HG03097 (cell line): ENCODE measurements around the gene PROZ.

ENCODE experiments used
- ATAC-seq: cut with Tn5 transposase; IDR thresholded peaks from one replicate; pipeline ENCODE4 v1.9.1; 2021; ENCODE audit not compliant: unreplicated experiment, low FRiP score

The PROZ gene

DNA sequence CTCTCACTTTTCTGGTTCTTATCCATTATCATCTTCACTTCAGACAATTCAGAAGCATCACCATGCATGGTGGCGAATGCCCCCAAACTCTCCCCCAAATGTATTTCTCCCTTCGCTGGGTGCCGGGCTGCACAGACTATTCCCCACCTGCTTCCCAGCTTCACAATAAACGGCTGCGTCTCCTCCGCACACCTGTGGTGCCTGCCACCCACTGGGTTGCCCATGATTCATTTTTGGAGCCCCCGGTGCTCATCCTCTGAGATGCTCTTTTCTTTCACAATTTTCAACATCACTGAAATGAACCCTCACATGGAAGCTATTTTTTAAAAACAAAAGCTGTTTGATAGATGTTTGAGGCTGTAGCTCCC lies 38.6 kb upstream of the PROZ start:
- ATAC-seq: no peak

DNA sequence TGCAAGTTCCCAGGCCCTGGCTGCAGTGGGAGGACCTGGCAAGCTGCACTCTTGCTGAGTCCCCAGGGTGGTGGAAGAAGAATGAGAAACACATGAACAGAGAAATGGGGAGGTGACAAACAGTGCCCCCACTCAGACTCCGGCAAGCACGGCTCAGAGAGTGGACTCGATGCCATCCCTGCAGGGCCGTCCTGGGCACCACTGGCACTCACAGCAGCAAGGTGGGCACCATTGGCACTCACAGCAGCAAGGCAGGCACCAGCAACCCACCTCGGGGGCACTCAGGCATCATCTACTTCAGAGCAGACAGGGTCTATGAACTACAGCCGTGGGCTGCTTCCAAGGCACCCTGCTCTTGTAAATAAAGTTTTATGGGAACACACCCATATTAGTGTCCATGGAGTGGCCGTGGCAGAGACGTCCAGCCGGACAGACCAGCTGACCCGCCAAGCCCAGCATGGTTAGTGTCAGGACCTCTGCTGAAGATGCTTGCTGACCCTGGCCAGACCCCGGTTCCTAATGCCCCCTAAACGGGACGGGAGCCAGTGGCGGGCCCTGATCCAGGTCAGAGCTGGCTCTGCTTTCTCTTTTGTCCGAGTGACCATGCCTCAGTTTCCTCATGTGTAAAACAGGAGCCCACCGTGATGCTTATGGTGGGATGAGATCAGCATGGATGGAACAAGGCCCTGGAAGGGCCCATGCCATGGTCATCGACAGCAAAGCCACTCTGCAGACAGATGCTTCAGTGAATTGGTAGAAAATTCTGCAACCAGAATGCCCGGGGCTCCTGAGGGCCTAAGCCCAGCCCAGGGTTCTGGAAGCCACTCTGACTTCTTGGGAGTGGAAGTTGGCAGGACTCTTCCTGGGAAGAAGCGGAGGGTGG lies 37.9 kb upstream of the PROZ start:
- ATAC-seq: no peak

DNA sequence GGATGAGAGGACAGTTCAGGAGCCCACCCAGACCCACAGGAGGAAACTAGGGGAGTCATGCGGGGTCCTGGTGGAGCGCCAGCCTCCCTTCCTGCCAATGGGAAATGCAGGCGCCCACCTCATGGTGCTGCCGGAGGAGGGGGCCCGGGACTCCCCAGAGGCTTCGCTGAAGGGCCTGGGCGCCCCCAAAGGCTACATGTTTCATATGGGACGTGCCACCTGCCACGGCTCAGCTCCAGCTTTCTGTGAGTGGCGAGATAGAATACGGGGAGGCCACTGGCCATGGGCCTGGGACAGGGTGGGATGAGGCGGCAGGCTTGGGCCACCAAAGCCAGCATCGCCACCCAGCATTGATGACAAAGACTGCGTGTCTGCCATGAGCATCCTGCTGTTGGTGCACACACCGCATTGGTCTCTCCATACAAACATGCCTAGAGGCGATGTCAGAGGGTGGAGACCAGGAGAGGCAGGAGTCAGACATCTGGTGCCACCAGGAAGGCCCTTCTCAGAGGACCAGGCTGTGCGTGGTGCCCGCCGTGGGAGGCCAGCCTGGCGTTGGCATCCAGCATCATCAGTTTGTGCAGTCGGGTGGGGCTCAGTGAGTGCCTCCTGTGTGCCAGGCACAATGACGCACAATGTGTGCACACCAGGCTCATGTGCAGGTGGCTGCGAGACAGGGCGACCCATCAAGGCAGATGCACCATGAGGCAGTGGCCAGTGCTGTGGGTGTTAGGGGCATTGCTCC lies 37.1 kb upstream of the PROZ start:
- no peak for ATAC-seq

DNA sequence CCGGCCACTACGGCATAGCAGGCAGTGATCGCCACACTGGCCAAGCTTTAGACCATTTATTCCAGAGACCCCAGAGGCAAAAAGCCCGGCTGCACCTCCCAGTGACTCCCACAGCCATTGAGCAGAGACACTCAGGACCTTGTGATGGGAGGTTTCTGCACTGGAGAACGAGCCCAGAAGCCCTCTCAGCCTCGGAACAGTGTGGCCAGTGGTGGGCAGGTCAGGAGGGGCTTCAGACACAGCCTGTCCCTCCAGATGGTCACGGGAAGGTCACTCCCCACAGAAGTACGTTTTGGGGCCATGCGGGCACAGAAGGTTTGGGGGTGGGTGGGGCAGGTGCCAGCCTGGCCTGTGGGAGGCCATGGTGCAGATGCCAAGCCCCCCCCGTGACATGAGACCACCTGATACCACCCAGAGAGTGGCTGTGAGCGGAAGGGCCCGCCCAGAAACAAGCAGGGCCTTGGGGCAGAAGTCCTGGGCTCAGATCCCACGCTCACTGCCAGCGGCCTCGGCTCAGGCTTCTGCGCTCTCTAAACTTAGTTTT lies 36.4 kb upstream of the PROZ start:
- no peak for ATAC-seq

DNA sequence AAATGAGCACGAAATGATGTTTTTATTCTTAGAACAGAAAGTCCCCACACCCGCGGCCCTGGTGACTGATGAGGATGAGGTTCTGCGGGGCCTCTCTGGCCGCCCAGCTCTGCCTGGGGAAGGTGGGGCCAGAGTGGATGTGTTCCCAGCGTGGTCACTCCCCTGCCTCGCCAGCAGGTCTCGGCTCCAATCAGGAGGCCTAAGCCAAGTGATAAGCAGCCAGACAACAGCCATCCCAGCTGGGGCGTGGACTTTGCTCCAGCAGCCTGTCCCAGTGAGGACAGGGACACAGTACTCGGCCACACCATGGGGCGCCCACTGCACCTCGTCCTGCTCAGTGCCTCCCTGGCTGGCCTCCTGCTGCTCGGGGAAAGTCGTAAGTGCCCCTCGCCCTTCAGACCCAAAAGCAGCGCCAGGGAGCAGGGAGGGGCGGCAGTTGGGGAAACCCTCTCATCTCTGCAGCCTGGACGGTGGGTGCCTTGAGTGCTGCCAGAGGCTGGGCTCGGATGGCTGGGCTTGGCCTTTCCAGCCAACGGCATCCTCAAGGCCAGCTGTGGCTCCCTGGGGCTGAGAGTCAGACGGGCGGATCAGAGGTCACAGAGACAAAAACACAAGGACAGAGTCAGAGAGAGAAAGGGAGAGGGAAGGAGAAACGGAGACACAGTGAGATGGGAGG lies 35.8 kb upstream of the PROZ start, which contains the start of gene F10:
TSS of gene F10 (plus strand) at position 250 of the 676 bp plus-strand sequence. CDS start at position 307, 57 bp downstream.
- ATAC-seq: no peak

DNA sequence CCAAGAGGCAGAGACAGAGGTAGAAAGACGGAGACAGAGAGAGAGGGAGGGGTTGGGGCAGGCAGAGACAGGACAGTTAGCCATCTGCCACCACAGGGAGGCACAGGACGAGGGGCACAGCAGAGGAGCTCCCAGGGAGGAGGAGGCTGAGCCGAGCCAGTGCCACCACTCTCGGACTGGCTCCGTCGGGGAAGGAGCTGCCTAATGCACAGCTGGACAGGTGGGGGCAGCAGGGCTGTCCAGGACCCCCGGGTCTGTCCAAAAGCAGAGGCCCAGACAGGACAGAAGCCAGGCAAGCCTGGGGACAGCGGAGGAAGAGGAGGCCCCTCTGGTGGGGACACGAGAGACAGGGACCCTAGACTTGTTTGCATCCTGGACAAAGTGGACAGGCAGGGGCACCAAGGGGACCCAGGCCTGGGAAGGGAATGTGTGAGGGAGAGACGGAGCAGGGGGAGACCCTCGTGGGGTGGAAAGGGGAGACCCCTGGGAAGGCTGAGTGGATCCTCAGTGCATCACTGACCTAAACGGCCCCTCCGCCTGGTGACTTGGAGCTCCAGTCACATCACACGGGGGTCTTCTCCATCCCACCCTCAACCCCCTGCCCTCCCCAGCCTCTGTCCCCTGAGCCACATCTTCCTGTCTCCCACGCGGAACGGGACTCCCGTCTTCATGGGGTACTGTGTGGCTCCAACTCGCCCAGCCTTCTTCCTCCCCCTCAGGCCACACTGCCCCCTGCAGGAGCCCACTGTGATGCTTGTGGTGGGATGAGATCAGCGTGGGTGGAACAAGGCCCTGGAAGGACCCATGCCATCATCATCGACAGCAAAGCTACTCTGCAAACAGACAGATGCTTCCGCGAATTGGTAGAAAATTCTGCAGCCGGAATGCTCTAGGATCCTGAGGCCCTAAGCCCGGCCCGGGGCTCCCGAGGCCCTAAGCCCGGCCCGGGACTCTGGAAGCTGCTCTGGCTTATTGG lies 34.9 kb upstream of the PROZ start:
- no peak for ATAC-seq

DNA sequence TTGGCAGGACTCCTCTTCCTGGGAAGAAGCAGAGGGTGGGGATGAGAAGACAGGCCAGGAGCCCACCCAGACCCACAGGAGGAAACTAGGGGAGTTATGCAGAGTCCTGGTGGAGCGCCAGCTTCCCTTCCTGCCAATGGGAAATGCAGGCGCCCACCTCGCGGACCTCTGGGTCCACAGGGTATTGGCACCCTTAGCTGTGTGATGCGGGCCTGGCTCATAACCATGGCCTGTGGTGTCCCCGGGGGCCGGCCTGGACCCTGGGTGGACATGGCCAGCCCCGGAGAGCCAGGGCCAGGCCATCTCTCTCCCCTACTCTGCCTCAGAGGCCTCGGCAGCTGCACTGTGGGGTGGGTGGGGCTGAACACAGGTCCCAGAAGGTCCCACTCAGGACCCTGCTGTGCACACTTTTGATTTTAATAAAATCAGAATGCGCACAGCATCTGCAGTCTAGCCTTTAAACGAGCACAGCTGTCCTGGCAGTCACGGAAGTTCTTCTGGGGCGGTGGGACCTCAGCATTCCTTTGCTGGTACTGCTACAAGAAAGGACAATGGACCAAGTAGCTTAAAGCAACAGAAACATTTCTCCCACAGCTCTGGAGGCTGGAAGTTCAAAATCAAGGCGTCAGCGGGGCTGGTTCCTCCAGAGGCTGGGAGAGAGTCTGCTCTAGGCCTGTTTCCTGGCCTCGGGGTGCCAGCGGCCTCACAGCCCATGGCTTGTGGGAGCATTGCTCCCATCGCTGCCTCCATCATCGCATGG lies 34.1 kb upstream of the PROZ start:
- no peak for ATAC-seq

DNA sequence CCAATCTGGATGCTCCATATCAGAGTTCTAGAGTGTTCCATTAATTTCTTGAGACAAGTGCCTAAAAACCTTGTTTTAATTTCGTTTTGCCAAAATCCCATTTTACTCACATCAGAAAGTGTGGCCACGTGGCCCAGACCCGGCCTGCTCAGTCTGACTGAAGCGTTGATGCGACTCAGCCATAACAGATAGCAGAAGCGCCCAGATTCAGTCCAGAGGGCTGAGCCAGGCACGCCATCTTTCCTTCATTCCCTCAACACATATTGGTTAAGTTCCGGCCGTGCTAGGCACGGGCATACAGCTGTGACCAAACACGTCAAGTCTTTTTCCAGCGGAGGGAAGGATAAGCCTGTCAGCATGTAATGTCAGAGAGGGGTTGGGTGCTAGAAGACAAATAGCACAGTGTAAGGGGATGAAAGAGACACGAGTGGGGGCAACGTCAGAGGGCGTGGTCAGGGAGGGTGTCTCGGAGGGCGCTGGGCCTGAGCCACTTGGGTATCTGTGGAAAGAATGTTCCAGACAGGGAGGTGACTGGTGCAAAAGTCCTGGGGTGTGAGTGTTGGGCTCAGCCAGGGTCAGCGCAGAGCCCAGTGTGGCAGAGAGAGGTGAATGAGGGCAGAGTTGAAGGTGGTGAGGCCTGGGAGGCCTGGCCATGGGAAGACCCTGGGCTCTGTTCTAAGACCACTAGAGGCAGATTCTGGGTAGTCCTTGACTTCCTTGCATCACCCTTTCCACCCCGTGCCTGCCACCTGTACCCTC lies 32.8 kb upstream of the PROZ start:
- no peak for ATAC-seq

DNA sequence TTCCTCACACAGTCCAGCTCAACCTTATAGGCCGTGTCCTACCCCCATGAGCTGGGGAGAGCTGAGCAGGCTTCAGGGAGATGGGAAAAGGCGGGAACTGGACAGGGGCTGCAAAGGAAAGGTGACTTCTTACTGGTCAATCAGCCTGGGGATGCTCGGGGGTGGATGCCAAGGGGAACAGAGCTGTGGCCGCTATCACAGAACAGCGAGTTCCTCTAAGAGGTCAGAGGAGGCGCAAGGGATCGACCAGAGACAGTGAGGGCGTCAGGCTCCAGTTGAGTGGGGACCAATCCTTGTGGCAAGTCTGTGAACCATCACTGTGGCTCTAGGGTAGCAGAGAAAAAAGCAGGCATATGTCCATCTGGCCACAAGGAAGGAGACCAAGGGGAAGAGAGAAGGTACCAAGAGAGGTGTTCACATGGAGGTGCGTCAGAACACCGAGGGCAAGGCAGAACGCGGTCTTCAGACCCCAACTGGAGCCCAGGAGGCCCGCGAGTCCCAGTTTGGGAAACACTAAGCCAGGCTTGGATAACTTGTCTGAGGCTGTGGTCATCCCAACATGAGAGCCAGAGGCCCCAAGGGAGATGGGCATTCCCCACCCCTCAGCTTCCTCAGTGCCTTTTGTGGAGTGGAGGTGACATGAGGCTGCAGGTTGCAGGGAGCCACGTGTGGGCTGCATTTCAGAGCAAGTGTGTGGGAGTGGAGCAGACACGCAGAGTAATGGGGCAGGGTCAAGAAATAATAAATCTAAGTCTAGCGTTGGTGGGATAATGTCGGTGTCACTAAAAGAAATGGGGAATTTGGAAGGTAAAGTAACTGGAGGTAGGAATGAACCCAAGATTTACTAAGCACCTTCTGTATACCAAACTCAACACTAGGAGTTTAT lies 31.9 kb upstream of the PROZ start:
- ATAC-seq: no peak

DNA sequence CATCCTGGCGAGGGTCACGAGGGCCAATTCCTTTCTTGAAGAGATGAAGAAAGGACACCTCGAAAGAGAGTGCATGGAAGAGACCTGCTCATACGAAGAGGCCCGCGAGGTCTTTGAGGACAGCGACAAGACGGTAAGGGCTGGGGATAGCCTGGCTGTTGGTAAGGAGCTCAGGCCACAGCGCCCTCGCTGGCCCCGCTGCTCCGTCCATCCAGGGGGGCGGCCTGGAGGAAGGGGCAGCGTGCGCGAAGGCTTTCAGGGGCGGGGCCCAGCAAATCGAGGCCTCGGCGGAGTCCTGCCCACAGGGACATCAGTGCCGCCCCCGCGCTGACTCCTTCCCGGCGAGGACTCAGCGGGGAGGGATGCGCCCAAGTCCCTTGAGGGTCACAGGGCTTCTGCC lies 29.0 kb upstream of the PROZ start:
- no peak for ATAC-seq

DNA sequence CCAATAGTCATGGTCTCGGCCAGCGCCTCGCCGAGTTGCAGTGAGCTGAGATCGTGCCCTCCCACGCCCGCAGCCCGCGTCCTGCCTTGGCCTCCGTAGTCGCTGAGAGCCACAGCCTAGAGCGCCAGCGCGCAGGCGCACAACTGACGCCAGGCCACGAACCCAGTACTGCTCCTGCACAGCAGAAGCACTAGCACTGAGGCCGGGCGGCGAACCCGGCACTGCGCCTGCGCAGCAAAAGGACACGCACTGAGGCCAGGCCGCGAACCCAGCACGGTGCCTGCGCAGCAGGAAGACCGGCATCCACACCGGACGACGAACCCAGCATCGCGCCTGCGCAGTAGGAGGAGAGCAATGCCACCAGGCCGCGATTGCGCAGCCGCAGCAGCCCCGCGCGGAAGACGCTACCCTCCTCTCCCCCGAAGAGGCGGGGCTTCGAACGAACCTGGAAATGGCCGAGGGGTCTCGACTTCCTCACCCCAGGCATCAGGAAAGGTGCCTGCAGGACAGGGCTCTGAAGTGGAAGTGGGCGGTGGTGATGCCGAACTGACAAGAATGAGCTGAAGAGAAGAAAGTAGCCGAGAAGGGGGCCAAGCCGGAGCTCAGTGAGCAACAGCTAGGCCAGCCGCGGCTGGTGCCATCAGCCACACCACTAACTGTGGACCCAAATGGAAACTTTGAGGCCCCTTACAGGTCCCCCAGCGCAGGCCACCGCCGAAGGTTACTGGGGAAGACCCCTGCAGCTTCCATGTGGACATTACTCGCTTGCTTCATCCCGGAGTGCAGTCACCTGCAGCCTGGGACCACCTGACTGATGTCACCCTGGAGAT lies 28.3 kb upstream of the PROZ start:
- ATAC-seq: no peak

DNA sequence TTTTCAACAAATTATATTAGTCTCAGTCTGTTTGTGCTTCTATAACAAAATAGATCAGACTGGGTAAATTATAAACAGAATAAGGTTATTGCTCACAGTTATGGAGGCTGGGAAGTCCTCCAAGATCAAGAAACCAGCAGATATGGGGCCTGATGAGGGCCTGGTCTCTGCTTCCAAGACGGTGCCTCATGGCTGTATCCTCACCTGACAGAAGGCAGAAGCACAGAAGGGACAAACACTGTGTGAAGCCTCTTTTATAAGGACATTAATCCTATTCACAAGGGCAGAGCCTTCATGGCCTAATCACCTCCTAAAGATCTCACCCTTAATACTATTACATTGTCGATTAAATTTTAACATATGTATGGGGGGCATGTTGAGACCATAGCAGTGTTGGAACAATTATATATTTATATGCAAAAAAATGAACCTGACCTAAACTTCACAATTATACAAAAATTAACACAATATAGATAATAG lies 23.1 kb upstream of the PROZ start:
- ATAC-seq: no peak

DNA sequence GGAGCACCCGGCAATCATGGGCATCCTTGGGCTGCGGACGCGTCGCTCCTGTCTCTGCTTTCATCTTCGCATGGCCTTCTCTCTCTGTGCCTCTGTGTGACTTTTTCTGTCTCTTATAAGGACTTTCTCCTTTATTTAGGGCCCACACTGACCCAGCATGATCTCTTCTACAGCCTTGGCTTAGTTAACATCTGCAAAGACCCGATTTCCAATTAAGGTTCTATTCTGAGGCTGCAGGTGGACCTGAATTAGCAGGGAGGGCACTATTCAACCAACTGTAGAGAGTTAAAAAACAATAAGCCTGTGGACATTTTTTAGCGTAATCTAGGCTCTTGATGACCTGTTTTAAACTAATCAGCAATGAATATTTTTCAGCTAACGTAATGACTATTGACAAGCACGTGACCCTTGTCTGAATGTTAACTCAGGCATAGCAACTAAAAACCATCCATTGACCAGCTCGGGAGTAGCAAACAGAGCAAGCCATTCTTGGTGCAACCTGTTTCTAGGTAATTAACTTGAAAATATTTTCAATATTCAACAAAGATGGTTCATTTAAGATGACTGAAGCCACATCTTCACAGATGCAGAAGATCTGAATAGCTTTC lies 20.7 kb upstream of the PROZ start:
- no peak for ATAC-seq

DNA sequence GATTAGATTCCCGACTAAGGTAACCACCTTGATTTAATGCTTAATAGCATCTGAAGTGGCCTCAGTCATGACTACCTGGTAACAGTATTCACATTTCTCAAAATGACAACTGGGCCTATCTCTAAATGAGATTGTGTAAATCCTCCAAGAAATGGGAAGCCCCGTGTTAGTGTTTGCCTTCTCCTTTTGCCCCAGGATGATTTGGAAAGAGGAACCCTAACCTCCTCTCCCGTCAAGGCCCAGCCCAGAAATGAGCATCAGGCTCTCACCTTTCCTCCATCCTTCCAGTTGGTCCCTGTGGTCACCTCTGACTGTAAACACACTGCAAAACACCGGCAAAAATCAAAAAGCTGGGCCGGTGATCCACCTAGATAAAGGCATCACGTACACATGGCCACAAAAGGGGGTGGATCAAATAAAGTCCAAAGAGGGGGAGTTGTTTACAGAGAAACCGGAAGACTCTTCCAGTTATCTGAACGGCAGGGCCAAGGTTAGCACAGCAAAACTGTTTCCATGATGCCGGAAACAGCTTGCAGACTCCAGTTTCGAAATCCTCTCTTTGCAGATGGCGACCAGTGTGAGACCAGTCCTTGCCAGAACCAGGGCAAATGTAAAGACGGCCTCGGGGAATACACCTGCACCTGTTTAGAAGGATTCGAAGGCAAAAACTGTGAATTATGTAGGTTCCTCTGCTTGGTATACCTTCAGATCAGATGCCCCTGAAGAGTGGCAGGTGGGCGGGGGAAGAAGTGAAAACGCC lies 19.5 kb upstream of the PROZ start:
- no peak for ATAC-seq

DNA sequence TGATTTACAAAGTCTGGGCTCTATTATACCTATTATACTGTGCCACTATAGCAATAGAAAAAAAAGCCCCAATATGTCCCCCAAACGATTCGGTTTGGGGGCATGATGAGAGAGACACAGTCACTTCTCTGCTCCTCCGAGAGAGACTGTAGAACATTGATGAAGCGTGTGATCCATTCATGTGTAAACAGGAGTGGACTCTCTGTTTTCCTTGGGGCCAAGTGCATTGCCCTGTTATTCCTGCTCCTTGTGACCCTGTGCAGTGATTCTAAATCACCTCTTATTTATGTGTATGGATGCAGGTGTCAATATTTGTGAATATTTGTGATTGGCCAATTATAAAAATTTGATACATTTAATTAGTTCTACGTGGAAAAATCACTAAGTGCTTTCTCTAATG lies 18.9 kb upstream of the PROZ start:
- ATAC-seq: no peak
